Kidney epithelial cell (primary cell): ENCODE measurements around the gene MYO10. TPM values are rescaled to one million over a fixed set of nuclear protein-coding genes. Genes with fewer than 3 reads are reported as not detected.

Source experiments
- DNase-seq: peaks from one replicate; pipeline ENCODE4 v3.0.0-alpha.2; 2010; ENCODE audit warnings: low read depth
- H3K27me3 ChIP-seq: 2 replicates; pipeline ENCODE4 v1.6.0; 2011; ENCODE audit warnings: low read length; ENCODE audit not compliant: control insufficient read depth, insufficient read depth
- H3K36me3 ChIP-seq: 2 replicates; pipeline ENCODE4 v1.5.1; 2011; ENCODE audit warnings: low read length; ENCODE audit not compliant: control insufficient read depth, insufficient read depth
- H3K4me3 ChIP-seq: 2 replicates; pipeline ENCODE4 v1.5.1; 2011; ENCODE audit warnings: low read depth, mild to moderate bottlenecking, control low read depth, low read length
- CTCF ChIP-seq: IDR thresholded peaks from 2 replicates; pipeline ENCODE4 v1.5.1; 2011; ENCODE audit warnings: mild to moderate bottlenecking, moderate library complexity, low read length, control low read depth, inconsistent platforms; ENCODE audit not compliant: insufficient read depth, poor library complexity, severe bottlenecking
- total RNA-seq: library from RNA; depleted of rRNA; stranded (reverse); fragments of >200 nt; gene quantifications from 2 replicates; pipeline ENCODE4 v1.2.3, GENCODE V29; 2015

MYO10 gene
- total RNA-seq, 1 donor from 2014 or later: 80.3 TPM

GRCh38 chr5:16736158-16736995 is 199.7 kb downstream of the MYO10 start:
- TF ChIP-seq CTCF: no peak
- H3K36me3 ChIP-seq: peaks cover 2% of the 10 kb centered on the region
- DNase-seq: peak; percentile 47
- no peaks in the 10 kb centered on the region for H3K27me3 ChIP-seq
- no peak overlapping the region for H3K4me3 ChIP-seq

DNA sequence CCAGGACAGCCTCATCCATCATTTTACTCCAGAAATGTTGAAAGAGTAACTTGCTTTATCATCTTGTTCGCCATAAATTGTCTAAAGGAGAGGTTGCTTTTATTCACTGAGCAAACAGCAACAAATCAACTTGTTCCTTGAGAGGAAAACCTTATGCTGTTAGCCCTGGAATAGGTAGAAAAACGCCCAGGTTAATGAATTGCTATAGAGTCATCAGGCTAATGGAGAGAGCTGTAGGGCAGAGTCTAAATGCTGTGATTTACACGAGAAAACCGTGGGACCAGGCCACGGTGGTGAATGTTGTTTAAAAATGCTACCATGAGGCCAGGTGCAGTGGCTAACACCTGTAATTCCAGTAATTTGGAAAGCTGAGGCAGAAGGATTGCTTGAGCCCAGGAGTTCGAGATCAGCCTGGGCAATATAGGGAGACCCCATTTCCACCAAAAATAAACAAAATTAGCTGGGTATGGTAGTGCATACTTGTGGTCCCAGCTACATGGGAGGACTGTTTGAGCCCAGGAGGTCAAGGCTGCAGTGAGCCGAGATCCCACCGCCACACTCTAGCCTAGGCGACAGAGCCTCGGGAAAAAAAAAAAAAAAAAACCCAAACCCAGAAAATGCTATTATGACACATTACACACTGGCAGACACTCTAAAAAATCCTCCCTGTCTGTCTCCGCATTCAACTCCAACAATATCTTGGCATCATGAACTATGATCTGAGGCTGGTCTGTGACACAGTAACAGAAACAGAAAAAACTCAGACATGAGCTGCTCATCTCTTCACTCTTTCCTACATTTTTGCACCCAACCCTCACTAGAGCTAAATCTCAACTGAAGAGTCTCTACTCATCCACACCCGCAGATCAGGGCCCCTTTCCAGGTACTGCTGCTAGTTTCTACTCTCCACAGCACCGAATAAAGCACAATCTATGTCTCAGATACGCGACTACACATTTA is 200.7 kb downstream of the MYO10 start:
- Histone ChIP-seq H3K4me3 (no peak overlapping the region), H3K27me3 (no peaks in the 10 kb centered on the region), H3K36me3 (peaks cover 2% of the 10 kb centered on the region)
- DNase-seq: no peak
- no peak for TF ChIP-seq CTCF

DNA sequence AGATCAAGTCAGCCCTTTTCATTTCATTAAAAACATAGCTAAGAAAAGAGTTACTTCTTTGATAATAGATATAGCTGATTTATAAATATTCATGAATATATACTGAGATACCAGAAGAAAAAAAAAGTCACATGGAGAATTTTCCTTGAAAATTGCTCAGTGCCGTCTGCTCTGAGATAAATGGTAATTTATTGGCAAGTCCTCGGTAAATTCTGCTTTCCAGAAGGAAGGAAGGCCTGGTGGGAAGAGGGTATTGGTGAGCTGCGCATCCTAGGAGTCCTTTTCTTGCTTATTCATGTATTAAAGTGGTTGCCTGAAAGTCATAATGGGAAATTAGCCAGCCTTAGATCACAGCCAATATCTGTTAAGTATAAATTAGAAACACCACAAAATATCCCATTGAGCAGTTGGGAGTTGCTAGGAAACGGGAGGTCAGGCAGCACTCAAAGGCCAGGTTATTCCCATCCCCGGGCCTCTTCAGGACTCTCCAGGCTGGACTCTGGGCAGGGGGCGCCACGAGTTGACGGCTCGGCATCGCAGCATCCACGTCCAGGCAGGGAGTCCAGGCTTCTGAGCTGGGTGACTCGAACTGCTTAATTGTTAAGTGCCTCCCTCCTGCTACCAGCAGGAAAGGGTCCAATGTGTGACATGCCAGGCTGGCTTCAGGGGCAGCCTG is 202.6 kb downstream of the MYO10 start:
- TF ChIP-seq CTCF: no peak
- no peak for DNase-seq
- H3K36me3 ChIP-seq: peaks cover 2% of the 10 kb centered on the region
- no peak overlapping the region for H3K4me3 ChIP-seq
- H3K27me3 ChIP-seq: no peaks in the 10 kb centered on the region

GRCh38 chr5:16732356-16732755 is 203.7 kb downstream of the MYO10 start:
- no peak for TF ChIP-seq CTCF
- no peak for DNase-seq
- Histone ChIP-seq H3K4me3 (no peak overlapping the region), H3K36me3 (peaks cover 2% of the 10 kb centered on the region), H3K27me3 (no peaks in the 10 kb centered on the region)

GRCh38 chr5:16727755-16728325 is 208.2 kb downstream of the MYO10 start:
- no peak for DNase-seq
- peaks cover 2% of the 10 kb centered on the region for H3K36me3 ChIP-seq

More at GRCh38 chr5:16727755-16728325, 208.2 kb downstream of the MYO10 start:
- no peak for TF ChIP-seq CTCF
- H3K4me3 ChIP-seq: no peak overlapping the region
- H3K27me3 ChIP-seq: no peaks in the 10 kb centered on the region
